ENCODE results near the gene PIGR.

- TF ChIP-seq REST (IDR thresholded peaks at IDR 0.05; ENCODE audit: borderline replicate concordance) (no peak), REST (CRISPR knock-in tag; IDR thresholded peaks at IDR 0.05; ENCODE audit: low read depth) (no peak), ELF1 (tag; IDR thresholded peaks at IDR 0.05) (no peak), POLR2G (IDR thresholded peaks at IDR 0.05; ENCODE audit: low read depth, low read length) (no peak), ID3 (CRISPR knock-in tag; IDR thresholded peaks at IDR 0.05) (no peak), ID3 (tag; IDR thresholded peaks at IDR 0.05) (no peak), RNF219 (CRISPR knock-in tag; IDR thresholded peaks at IDR 0.05) (no peak), ZNF146 (CRISPR knock-in tag; IDR thresholded peaks at IDR 0.05; ENCODE audit: unreplicated experiment) (no peak), POLR2A (conservative IDR thresholded peaks at IDR 0.05) (no peak), KDM1A (IDR thresholded peaks at IDR 0.05) (peak; percentile 78 to 80)
Observed at GRCh38 chr1:206940588-206940936, 5.7 kb downstream of the PIGR start.
